HepG2 (cell line): ENCODE measurements around the gene CERS4. TPM values are rescaled to one million over a fixed set of nuclear protein-coding genes. Genes with fewer than 3 reads are reported as not detected.

Experiments
- AKAP8 ChIP-seq: sonication (generic); formaldehyde crosslinking; IDR thresholded peaks from 2 replicates; pipeline ENCODE4 v1.5.1; 2020; ENCODE audit warnings: mild to moderate bottlenecking, missing genetic modification reagents
- CEBPG ChIP-seq: IDR thresholded peaks from 2 replicates; pipeline ENCODE4 v1.6.1; 2016
- HMG20B ChIP-seq: conservative IDR thresholded peaks from 2 replicates; pipeline ENCODE4 v1.6.1; 2016; ENCODE audit warnings: missing genetic modification reagents, missing compliant biosample characterization
- IKZF1 ChIP-seq: fragments of 450-650 bp; IDR thresholded peaks from 2 replicates; pipeline ENCODE4 v1.7.1; 2016
- SOX6 ChIP-seq, 2 experiments: fragments of 450-650 bp in 1 of 2; sonication (generic) in 1 of 2; formaldehyde crosslinking in 1 of 2; IDR thresholded peaks; 2 replicates each; pipeline versions ENCODE4 v1.4.0 to v1.6.1; 2017 to 2020; ENCODE audit warnings: antibody characterized with exemption in 1 of 2, mild to moderate bottlenecking in 1 of 2, missing genetic modification reagents in 1 of 2
- TCF7L2 ChIP-seq: IDR thresholded peaks from 2 replicates; pipeline ENCODE4 v1.6.1; 2011; ENCODE audit warnings: mild to moderate bottlenecking, low read depth, low read length, moderate library complexity
- THYN1 ChIP-seq: sonication (generic); formaldehyde crosslinking; IDR thresholded peaks from 2 replicates; pipeline ENCODE4 v1.8.1; 2023; ENCODE audit warnings: low read depth, mild to moderate bottlenecking, moderate library complexity, missing genetic modification reagents, borderline replicate concordance
- TOPORS ChIP-seq: sonication (generic); formaldehyde crosslinking; IDR thresholded peaks from 2 replicates; pipeline ENCODE4 v1.8.0; 2023; ENCODE audit warnings: mild to moderate bottlenecking, missing genetic modification reagents
- ZNF772 ChIP-seq: sonication (generic); formaldehyde crosslinking; IDR thresholded peaks from 2 replicates; pipeline ENCODE4 v1.5.0; 2020; ENCODE audit warnings: mild to moderate bottlenecking, missing genetic modification reagents
- polyA plus RNA-seq, 8 experiments: library from polyadenylated mRNA; depleted of rRNA in 3 of 8; stranded (reverse) in 7 of 8; unstranded in 1 of 8; fragments of >200 nt; fragmentation: Illumina TruSeq in 4 of 8; extraction: Trizol in 4 of 8; gene quantifications; 2 replicates each; pipeline versions ENCODE4 v1.2.1 to v1.2.3, GENCODE V29; 2011 to 2016; ENCODE audit warnings: low read depth in 4 of 8, missing spikeins in 1 of 8, mixed read lengths in 1 of 8; ENCODE audit not compliant: insufficient read depth in 1 of 8
- total RNA-seq, 5 experiments: library from RNA; depleted of rRNA; stranded (reverse); fragments of >200 nt; fragmentation: Illumina TruSeq; extraction: Trizol; gene quantifications; 2 replicates each; pipeline ENCODE4 v1.2.3, GENCODE V29; 2016; ENCODE audit warnings: low read depth in 1 of 5
- TF ChIP-seq, protein P1 (sequence below): sonication (generic); formaldehyde crosslinking; IDR thresholded peaks from 2 replicates; pipeline ENCODE4 v1.5.1; 2020; ENCODE audit warnings: missing genetic modification reagents, mild to moderate bottlenecking, borderline replicate concordance
- TF ChIP-seq, protein P2 (sequence below): fragments of 450-650 bp; IDR thresholded peaks from 2 replicates; pipeline ENCODE4 v1.6.1; 2017; ENCODE audit warnings: mild to moderate bottlenecking
- TF ChIP-seq, protein P3 (sequence below): sonication (generic); formaldehyde crosslinking; IDR thresholded peaks from 2 replicates; pipeline ENCODE4 v1.4.0; 2020; ENCODE audit warnings: mild to moderate bottlenecking, missing genetic modification reagents
- TF ChIP-seq, protein P4 (sequence below), 2 experiments: fragments of 450-650 bp in 1 of 2; sonication (generic) in 1 of 2; formaldehyde crosslinking; IDR thresholded peaks; 2 replicates each; pipeline versions ENCODE4 v1.5.0 to v1.8.0; 2020 to 2022; ENCODE audit warnings: mild to moderate bottlenecking in 1 of 2, missing genetic modification reagents in 1 of 2
- TF ChIP-seq, protein P5 (sequence below): sonication (generic); formaldehyde crosslinking; IDR thresholded peaks from 2 replicates; pipeline ENCODE4 v1.9.0; 2021; ENCODE audit warnings: missing genetic modification reagents, mild to moderate bottlenecking, borderline replicate concordance
- TF ChIP-seq, protein P6 (sequence below): sonication (generic); formaldehyde crosslinking; IDR thresholded peaks from 2 replicates; pipeline ENCODE4 v1.4.0; 2020; ENCODE audit warnings: missing genetic modification reagents, borderline replicate concordance

Gene CERS4
- total and polyA plus RNA-seq, 2 of the 13 experiments (the other 11 are each of a cell fraction or from before 2014, with no cell fraction given), result 74.7 to 83.5 TPM

DNA sequence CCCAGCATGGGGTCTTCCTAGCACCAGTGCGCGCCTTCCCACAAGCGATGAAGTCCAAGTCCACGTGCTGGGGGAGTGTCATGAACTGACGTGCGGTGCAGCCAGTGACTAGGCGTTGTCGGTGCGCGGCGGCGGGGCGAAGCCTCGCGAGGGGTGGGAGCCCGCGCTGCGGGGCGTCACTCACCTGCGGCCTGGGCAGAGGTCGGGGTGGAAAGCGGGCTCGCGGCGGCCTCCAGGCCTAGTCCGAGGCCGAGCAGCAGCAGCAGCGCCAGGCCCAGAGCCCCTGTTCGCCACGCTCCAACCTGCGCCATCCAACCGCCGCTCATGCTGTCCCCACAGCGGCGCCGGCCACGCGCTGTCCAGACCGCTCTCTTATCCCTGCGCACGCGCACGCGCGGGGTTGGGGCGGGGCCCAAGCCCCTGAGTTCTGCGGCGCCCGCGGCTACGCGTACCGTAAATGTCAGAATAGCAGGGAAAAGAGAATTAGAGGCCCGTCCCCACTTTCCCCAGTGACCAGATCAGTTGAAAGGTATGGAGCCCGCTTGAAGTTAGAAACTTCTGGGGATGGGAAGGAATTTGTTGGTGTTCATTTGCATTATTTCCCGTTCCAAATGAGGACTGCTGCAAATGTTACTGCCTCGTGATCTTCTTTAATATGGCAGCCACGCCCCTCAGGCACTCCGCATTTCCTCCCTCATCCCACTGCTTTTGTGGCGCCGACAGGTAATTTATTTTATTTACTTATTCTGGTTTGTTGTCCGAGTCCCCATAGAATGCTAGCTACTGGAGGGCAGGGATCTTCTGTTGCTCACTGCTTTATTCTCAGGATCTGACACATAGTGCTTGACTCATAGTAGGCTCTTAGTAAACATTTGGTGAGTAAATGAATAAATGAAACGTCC, 99.0 kb downstream of the CERS4 start, which contains the start of gene CD320 (continued):
- no peak for TF ChIP-seq THYN1
- TF ChIP-seq, protein P1, sequence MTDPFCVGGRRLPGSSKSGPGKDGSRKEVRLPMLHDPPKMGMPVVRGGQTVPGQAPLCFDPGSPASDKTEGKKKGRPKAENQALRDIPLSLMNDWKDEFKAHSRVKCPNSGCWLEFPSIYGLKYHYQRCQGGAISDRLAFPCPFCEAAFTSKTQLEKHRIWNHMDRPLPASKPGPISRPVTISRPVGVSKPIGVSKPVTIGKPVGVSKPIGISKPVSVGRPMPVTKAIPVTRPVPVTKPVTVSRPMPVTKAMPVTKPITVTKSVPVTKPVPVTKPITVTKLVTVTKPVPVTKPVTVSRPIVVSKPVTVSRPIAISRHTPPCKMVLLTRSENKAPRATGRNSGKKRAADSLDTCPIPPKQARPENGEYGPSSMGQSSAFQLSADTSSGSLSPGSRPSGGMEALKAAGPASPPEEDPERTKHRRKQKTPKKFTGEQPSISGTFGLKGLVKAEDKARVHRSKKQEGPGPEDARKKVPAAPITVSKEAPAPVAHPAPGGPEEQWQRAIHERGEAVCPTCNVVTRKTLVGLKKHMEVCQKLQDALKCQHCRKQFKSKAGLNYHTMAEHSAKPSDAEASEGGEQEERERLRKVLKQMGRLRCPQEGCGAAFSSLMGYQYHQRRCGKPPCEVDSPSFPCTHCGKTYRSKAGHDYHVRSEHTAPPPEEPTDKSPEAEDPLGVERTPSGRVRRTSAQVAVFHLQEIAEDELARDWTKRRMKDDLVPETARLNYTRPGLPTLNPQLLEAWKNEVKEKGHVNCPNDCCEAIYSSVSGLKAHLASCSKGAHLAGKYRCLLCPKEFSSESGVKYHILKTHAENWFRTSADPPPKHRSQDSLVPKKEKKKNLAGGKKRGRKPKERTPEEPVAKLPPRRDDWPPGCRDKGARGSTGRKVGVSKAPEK, result no peak
- TF ChIP-seq SOX6 (IDR thresholded peaks at IDR 0.05), result no peak
- peak; percentile 35; the same call in 1 of the 2 replicates for TF ChIP-seq SOX6 (CRISPR knock-in tag; IDR thresholded peaks at IDR 0.05)
- no peak for TF ChIP-seq IKZF1
- TF ChIP-seq TOPORS (CRISPR knock-in tag), result peak; percentile 79
- TF ChIP-seq, protein P2, sequence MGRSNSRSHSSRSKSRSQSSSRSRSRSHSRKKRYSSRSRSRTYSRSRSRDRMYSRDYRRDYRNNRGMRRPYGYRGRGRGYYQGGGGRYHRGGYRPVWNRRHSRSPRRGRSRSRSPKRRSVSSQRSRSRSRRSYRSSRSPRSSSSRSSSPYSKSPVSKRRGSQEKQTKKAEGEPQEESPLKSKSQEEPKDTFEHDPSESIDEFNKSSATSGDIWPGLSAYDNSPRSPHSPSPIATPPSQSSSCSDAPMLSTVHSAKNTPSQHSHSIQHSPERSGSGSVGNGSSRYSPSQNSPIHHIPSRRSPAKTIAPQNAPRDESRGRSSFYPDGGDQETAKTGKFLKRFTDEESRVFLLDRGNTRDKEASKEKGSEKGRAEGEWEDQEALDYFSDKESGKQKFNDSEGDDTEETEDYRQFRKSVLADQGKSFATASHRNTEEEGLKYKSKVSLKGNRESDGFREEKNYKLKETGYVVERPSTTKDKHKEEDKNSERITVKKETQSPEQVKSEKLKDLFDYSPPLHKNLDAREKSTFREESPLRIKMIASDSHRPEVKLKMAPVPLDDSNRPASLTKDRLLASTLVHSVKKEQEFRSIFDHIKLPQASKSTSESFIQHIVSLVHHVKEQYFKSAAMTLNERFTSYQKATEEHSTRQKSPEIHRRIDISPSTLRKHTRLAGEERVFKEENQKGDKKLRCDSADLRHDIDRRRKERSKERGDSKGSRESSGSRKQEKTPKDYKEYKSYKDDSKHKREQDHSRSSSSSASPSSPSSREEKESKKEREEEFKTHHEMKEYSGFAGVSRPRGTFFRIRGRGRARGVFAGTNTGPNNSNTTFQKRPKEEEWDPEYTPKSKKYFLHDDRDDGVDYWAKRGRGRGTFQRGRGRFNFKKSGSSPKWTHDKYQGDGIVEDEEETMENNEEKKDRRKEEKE, result no peak
- TF ChIP-seq HMG20B, result no peak; the same call in 1 of the 2 replicates
- TF ChIP-seq TCF7L2, result no peak
- TF ChIP-seq, protein P3, sequence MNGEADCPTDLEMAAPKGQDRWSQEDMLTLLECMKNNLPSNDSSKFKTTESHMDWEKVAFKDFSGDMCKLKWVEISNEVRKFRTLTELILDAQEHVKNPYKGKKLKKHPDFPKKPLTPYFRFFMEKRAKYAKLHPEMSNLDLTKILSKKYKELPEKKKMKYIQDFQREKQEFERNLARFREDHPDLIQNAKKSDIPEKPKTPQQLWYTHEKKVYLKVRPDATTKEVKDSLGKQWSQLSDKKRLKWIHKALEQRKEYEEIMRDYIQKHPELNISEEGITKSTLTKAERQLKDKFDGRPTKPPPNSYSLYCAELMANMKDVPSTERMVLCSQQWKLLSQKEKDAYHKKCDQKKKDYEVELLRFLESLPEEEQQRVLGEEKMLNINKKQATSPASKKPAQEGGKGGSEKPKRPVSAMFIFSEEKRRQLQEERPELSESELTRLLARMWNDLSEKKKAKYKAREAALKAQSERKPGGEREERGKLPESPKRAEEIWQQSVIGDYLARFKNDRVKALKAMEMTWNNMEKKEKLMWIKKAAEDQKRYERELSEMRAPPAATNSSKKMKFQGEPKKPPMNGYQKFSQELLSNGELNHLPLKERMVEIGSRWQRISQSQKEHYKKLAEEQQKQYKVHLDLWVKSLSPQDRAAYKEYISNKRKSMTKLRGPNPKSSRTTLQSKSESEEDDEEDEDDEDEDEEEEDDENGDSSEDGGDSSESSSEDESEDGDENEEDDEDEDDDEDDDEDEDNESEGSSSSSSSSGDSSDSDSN, result peak; percentile 59
- TF ChIP-seq, protein P4, sequence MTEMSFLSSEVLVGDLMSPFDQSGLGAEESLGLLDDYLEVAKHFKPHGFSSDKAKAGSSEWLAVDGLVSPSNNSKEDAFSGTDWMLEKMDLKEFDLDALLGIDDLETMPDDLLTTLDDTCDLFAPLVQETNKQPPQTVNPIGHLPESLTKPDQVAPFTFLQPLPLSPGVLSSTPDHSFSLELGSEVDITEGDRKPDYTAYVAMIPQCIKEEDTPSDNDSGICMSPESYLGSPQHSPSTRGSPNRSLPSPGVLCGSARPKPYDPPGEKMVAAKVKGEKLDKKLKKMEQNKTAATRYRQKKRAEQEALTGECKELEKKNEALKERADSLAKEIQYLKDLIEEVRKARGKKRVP (CRISPR knock-in tag; IDR thresholded peaks at IDR 0.05), result peak in 1 of 2 experiments; percentile 38; a peak in 1 of 4 replicates
- peak; percentile 90; the same call in 1 of the 2 replicates for TF ChIP-seq AKAP8 (CRISPR knock-in tag)
- TF ChIP-seq, protein P5, sequence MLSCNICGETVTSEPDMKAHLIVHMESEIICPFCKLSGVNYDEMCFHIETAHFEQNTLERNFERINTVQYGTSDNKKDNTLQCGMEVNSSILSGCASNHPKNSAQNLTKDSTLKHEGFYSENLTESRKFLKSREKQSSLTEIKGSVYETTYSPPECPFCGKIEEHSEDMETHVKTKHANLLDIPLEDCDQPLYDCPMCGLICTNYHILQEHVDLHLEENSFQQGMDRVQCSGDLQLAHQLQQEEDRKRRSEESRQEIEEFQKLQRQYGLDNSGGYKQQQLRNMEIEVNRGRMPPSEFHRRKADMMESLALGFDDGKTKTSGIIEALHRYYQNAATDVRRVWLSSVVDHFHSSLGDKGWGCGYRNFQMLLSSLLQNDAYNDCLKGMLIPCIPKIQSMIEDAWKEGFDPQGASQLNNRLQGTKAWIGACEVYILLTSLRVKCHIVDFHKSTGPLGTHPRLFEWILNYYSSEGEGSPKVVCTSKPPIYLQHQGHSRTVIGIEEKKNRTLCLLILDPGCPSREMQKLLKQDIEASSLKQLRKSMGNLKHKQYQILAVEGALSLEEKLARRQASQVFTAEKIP, result no peak
- no peak for TF ChIP-seq CEBPG (CRISPR knock-in tag)
- TF ChIP-seq, protein P6, sequence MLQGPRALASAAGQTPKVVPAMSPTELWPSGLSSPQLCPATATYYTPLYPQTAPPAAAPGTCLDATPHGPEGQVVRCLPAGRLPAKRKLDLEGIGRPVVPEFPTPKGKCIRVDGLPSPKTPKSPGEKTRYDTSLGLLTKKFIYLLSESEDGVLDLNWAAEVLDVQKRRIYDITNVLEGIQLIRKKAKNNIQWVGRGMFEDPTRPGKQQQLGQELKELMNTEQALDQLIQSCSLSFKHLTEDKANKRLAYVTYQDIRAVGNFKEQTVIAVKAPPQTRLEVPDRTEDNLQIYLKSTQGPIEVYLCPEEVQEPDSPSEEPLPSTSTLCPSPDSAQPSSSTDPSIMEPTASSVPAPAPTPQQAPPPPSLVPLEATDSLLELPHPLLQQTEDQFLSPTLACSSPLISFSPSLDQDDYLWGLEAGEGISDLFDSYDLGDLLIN, result peak; percentile 95
- TF ChIP-seq ZNF772 (CRISPR knock-in tag), result peak; percentile 97
